KOPT-K1 (cell line): ENCODE data around the gene LRRC49.
"Not testable (repeated sequence)": the region's sequence is repeated elsewhere in the genome, so short reads cannot be mapped to it uniquely, and the experiment has no call there.

Experiments used
- H3K27ac ChIP-seq: fragments of 200-600 bp; sonication (generic); 2 replicates; pipeline ENCODE4 v1.5.1; 2016; ENCODE audit warnings: antibody characterized with exemption, mild to moderate bottlenecking, low read depth, low read length; ENCODE audit not compliant: poor library complexity, severe bottlenecking
- H3K36me3 ChIP-seq: fragments of 200-600 bp; sonication (generic); 2 replicates; pipeline ENCODE4 v1.5.1; 2017; ENCODE audit warnings: antibody characterized with exemption, mild to moderate bottlenecking, low read length, moderate library complexity; ENCODE audit not compliant: insufficient read depth
- H3K9me3 ChIP-seq: fragments of 200-600 bp; sonication (generic); 2 replicates; pipeline ENCODE4 v1.5.1; 2017; ENCODE audit warnings: antibody characterized with exemption, low read length, mild to moderate bottlenecking; ENCODE audit not compliant: insufficient read depth, poor library complexity, severe bottlenecking

The LRRC49 gene

DNA sequence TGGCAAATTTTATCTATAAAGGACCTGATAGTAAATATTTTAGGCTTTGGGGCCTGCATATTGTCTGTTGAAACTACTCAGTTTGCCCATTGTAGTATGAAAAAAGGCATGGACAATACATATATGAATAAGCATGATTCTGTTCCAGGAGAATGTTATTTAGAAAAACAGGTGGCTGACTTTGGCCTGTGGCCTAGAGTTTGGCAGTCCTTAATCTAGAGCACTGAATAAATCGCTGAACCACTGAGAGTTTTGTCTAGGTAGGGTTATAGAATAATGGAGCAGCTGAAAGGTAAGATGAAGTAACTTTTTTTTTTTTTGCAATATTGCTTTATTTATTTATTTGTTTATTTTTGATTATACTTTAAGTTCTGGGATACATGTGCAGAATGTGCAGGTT, 75.0 kb downstream of the LRRC49 start:
- no peak overlapping the region for H3K27ac ChIP-seq
- no peaks in the 10 kb centered on the region for H3K36me3 ChIP-seq
- H3K9me3 ChIP-seq = no peaks in the 10 kb centered on the region

DNA sequence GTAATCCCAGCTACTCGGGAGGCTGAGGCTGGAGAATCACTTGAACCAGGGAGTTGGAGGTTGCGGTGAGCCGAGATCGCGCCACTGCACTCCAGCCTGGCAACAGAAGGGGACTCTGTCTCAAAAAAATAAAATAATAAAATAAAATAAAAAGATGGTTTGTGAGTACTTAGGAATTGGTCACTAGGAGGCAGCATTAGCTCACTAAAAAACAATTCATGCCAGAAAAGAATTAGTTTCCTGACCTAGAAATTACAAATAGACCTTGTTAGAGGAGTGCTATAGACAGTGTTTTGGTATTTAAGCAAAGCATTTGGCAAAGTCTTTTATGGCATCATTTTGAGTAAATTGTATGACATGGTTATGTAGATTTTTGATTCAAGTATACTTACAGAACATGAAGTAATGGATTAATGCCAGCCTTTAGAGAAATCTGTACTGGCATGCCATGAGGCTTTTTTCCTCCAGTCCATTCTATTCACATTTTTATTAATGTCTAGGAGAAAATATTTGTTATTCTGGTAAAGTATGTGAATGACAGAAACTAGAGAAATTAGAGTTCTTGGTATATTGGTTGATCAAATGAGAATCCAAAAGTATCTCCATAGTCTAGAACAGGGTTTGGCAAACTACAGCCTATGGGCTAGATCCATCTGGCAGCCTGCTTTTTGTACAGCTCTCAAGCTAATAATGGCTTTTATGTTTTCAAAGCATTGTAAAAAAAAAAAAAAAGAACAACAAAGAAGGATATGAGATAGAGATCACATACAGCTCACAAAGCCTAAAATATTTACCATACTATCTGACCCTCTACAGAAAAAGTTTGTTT, 81.6 kb downstream of the LRRC49 start:
- Histone ChIP-seq H3K27ac (no peak overlapping the region), H3K9me3 (no peaks in the 10 kb centered on the region), H3K36me3 (no peaks in the 10 kb centered on the region)

DNA sequence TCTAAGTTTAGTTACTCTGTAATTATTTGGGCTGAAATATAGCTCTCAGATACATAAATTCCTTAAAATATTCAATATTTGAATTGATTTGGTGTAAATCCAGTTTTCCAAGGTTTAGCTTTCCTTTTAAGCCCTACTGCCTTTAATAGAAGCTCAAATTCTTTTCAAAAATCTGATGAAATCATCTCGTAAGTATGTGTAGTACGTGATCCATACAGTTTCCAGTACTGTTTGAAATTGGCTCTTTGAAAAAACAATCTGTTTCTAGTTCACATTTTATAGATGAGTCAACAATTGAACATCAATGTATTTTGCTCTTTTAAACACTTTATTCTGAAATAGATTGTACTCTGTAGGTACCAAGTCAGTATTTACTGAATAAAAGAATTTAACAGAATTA, 84.2 kb downstream of the LRRC49 start:
- H3K9me3 ChIP-seq = no peaks in the 10 kb centered on the region
- no peaks in the 10 kb centered on the region for H3K36me3 ChIP-seq
- H3K27ac ChIP-seq = no peak overlapping the region

DNA sequence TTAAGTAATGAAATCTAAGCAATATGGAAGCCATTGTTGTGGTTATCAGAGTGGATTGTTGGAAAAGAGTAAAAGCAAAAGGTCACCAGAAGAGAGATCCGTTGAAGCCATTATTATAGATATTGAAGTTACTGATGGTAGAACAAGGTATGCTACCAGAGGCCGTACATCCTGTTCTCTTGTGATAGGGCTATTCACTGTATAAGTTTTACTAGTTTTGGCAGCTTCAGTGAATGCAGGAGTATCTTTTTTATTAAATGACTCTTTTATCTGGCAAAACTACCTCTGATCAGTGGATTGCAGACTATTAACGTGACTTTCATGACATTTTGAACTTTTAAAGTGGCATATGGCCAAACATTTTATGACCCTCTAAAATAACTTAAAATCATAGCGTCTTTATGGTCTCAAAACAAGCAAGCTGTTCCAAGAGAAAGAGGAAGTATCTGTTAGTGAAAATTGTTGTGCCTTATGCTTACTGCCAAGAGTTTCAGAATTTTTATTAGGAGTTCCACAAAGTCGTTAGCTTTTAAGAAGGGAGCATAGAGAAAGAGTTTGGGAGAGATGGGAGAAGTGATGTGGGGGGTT, 102.9 kb downstream of the LRRC49 start:
- Histone ChIP-seq H3K36me3 (no peaks in the 10 kb centered on the region), H3K9me3 (no peaks in the 10 kb centered on the region), H3K27ac (no peak overlapping the region)

DNA sequence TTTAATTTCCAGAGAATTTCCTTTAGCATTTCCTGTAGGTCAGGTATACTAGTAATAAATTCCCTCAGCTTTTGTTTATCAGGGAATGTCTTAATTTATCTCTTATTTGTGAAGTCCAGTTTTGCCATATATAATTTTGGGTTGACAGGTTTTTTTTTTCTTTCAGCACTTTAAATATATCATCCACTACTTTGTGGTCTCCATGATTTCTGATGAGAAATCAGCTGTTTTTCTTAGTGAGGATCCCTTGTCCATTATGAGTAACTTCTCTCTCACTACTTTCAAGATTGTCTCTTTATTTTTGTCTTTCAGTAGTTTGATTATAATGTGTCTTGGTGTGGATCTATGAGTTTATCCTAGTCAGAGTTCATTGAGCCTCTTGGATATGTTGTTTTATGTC, 105.7 kb downstream of the LRRC49 start:
- Histone ChIP-seq H3K36me3 (no peaks in the 10 kb centered on the region), H3K9me3 (no peaks in the 10 kb centered on the region), H3K27ac (no peak overlapping the region)

DNA sequence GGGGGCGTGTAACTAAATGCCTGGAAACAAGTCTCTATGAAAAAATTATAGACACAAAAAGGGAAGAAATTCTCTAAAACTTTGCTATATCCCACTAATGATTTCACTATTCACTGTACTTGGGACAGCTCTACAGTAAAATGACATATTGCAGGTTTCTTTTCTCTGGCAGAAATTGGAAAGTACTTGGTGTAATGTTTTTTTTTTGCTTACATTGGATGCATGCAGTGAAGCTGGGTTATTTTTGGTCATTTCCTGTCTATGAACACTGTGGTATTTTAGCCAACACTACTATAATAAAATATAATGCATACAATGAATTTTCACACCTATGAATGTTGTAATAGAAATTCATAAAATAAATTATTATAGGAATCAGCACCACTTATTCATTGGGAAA, 109.7 kb downstream of the LRRC49 start:
- Histone ChIP-seq H3K9me3 (no peaks in the 10 kb centered on the region), H3K36me3 (no peaks in the 10 kb centered on the region), H3K27ac (no peak overlapping the region)

DNA sequence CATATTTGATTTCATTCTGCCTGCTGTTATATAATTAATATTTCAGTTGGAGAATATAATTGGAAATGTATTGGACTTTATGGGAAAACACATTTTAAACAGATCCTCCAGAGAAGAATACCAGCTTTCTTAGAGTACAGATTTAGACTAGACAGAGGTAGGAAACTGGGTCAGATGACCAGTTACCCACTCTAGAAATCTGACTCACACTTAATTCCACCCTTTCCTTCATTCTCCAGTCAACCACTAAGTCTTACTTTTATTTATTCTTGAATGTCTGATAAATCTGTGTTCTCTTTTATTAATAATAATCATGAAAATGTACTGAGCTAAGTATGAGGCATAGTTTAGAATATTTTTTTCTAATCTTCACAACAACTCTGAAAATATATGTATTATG, 110.7 kb downstream of the LRRC49 start:
- no peak overlapping the region for H3K27ac ChIP-seq
- no peaks in the 10 kb centered on the region for H3K36me3 ChIP-seq
- H3K9me3 ChIP-seq = no peaks in the 10 kb centered on the region

DNA sequence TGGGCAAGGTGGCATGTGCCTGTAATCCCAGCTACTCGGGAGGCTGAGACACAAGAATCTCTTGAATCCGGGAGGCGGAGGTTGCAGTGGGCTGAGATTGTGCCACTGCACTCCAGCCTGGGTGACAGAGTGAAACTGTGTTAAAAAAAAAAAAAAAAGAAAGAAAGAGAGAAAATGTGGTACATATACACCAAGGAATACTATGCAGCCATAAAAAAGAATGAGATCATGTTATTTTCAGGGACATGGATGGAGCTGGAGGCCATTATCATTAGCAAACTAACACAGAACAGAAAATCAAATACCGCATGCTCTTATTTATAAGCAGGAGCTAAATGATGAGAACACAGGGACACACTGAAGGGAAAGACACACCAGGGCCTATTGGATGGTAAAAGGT, 111.9 kb downstream of the LRRC49 start:
- H3K36me3 ChIP-seq, H3K27ac ChIP-seq, H3K9me3 ChIP-seq: not testable (repeated sequence)

DNA sequence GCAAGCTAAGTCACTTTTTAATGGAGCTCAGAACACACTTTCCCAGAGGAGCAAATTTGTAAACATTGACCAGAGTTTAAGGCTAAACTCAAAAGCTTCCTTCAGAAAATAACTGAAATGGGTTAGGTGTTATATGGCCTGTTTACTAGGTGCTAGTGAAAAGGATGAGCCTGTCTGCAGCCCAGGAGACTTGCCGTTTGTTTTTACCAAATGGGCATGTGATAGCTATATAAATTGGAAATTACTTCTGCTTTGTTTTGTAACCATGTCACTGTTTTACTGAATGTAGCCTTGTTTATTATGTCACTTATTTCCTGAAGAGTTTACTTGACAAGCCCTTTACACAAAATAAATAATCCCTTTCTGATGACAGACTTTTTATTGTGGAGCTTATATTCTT, 113.3 kb downstream of the LRRC49 start:
- Histone ChIP-seq H3K9me3 (no peaks in the 10 kb centered on the region), H3K36me3 (no peaks in the 10 kb centered on the region), H3K27ac (no peak overlapping the region)

DNA sequence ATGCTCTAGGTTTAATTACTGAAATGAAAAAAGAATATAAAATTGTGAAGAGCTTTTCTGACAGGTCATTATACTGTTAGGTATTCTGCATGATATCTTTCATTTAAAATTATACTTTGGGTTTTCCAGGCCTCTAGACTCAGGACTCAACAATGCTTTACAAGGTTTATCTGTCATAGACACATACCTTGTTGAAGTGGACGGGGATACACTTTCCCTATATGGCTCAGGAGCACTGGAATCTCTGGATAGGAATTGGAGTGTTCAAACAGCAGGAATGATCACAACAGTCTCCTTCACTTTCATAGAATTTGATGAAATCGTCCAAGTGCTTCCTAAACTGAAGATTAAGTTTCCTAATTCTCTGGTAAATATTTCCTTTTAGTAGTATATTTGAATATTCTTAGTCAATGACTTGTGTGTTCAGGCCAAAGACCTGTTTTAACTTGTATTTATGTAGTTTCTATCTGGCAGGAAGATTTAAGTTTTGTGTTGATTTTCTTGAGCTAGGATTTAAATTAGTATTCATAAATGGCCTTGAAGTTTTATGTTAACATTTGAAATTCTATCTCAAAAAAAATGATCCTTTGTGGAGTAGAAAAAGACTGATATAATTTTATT, 115.7 kb downstream of the LRRC49 start:
- Histone ChIP-seq H3K9me3 (no peaks in the 10 kb centered on the region), H3K27ac (no peak overlapping the region), H3K36me3 (no peaks in the 10 kb centered on the region)

DNA sequence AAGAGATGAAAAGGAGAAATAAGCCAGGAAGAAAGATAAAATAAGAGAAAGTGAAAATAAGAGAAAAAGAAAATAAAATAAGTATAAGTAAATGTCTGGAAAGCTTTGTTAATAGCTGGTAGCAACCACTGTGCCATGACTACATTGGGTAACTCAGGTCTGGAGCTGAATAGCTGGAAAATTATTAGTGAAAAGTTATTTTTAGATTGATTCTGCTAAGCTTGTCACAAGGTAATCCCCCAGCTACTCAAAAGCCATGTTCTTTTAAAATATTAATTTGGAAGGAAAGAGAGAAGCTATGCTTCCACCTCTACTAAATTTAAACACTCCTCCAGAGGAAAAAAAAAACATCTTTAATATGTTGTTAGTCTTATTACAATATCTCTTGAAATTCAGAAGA, 117.8 kb downstream of the LRRC49 start:
- H3K36me3 ChIP-seq = no peaks in the 10 kb centered on the region
- H3K27ac ChIP-seq = no peak overlapping the region
- H3K9me3 ChIP-seq = no peaks in the 10 kb centered on the region

DNA sequence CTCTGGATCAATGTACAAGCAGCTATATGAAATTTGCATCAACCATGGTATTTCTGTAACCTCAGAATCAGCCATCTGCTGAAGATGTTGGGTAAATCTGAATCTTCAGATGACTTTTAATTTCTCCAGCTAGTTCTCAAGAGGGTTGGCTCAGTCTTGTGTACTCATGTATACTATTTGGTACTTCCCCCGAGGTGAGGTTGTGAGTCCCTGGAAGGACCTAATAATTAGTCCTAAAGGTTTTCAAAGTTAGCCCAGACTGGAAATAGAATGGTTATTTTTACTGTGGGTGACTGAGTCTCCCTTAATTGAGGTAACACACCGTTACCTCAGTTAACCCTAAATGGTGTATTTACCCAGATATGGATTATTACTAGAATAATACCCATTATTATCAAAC, 118.4 kb downstream of the LRRC49 start:
- Histone ChIP-seq H3K9me3 (no peaks in the 10 kb centered on the region), H3K27ac (no peak overlapping the region), H3K36me3 (no peaks in the 10 kb centered on the region)

DNA sequence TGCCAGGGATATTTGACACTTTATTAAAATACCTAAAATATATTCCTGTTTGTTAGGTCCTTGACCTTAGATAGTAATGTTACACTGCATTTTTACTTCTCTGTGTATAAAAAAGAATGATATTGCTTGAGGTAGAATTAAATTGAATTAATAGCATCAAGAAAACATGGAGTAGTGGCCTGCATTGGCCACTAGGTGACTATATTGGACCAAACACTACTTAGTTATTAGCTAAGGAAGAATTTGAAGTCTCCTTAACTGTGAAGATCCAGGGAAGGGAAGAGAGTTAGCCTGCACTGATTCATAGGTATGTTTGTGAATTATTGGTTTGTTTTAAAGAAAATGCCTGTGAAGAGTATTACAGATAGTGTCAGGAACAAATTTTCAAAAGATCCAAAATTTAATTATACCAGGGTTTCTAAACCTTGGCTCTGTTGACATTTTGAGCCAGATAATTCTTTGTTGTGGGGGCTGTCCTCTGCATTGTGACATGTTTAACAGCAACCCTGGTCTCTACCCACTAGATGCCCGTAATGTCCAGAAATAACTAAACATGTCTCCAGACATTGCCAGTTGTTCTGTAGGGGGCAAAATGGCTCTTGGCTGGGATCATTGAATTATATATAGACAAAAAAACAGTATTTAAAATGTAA, 119.0 kb downstream of the LRRC49 start:
- no peak overlapping the region for H3K27ac ChIP-seq
- no peaks in the 10 kb centered on the region for H3K36me3 ChIP-seq
- H3K9me3 ChIP-seq = no peaks in the 10 kb centered on the region

DNA sequence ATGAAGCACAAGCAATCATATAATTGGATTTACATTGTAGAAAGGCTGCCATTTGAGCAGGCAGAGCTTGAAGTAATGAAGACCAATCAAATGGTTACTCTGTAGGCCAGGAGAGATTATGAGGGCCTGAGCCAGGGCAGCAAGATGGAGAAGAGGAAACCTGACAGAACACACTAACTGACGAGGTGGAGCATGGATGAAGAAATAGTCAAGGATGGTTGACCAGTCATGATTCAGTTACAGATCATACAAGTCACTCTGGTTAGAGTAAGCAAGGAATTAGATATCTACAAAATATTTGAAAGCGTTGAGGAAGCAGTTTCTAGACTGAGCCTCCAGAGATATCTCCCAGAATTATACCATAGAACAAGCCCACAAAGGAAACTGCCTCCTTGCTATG, 120.8 kb downstream of the LRRC49 start:
- Histone ChIP-seq H3K27ac (no peak overlapping the region), H3K9me3 (no peaks in the 10 kb centered on the region), H3K36me3 (no peaks in the 10 kb centered on the region)

DNA sequence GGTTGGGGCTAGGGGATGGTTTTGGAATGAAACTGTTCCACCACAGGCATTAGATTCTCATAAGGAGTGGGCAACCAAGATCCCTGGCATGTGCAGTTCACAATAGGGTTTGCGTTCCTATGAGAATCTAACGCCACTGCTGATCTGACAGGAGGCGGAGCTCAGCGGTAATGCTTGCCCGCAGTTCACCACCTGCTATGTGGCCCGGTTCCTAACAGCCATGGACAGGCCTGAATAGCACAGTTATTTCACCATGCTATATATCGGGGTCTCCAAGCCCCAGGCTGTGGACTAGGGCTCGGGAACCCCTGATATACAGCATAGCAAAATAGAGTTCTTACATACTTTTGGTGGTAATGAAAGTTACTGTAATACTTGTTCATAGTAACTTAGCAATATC, 122.7 kb downstream of the LRRC49 start:
- H3K27ac ChIP-seq = no peak overlapping the region
- H3K36me3 ChIP-seq = no peaks in the 10 kb centered on the region
- no peaks in the 10 kb centered on the region for H3K9me3 ChIP-seq
